Keratinocyte (primary cell): ENCODE measurements around the gene KRT2. TPM values are rescaled to one million over a fixed set of nuclear protein-coding genes. Genes with fewer than 3 reads are reported as not detected.

ENCODE experiments used
- DNase-seq: peaks from one replicate; pipeline ENCODE4 v3.0.0-alpha.2; 2011; ENCODE audit warnings: low read depth, missing footprints, low spot score
- FAIRE-seq: peaks from 2 replicates; lab custom pipeline; 2011; peaks lifted over from hg19 to GRCh38; lab: Jason Lieb, UNC
- H2AFZ ChIP-seq: 2 replicates; pipeline ENCODE4 v1.6.0; 2012; ENCODE audit warnings: low read length, control low read depth, inconsistent platforms; ENCODE audit not compliant: control insufficient read depth
- H3K27ac ChIP-seq: 2 replicates; pipeline ENCODE4 v1.5.1; 2011; ENCODE audit warnings: low read length; ENCODE audit not compliant: control insufficient read depth, insufficient read depth
- H3K27me3 ChIP-seq: 3 replicates; pipeline ENCODE4 v1.6.0; 2011; ENCODE audit warnings: low read length; ENCODE audit not compliant: control insufficient read depth, insufficient read depth; ENCODE audit errors: extremely low read depth
- H3K36me3 ChIP-seq, 2 experiments: 2 replicates in 1 of 2; 3 replicates in 1 of 2; pipeline ENCODE4 v1.5.1; 2011; ENCODE audit warnings: low read length in 2 of 2, mild to moderate bottlenecking in 1 of 2; ENCODE audit not compliant: control insufficient read depth in 2 of 2, insufficient read depth in 2 of 2; ENCODE audit errors: extremely low read depth in 1 of 2
- H3K4me1 ChIP-seq: 3 replicates; pipeline ENCODE4 v1.5.1; 2011; ENCODE audit warnings: low read length; ENCODE audit not compliant: control insufficient read depth, insufficient read depth; ENCODE audit errors: extremely low read depth
- H3K4me2 ChIP-seq: 3 replicates; pipeline ENCODE4 v1.6.0; 2011; ENCODE audit warnings: low read depth, low read length; ENCODE audit not compliant: control insufficient read depth, insufficient read depth; ENCODE audit errors: extremely low read depth
- H3K4me3 ChIP-seq, 3 experiments: fragments of 200-600 bp in 1 of 3; sonication (generic) in 1 of 3; 2 replicates in 2 of 3; 3 replicates in 1 of 3; pipeline ENCODE4 v1.5.1; 2011 to 2016; ENCODE audit warnings: low read length in 3 of 3, mild to moderate bottlenecking in 3 of 3, control low read depth in 2 of 3, inconsistent platforms in 1 of 3, low read depth in 1 of 3, mixed read lengths in 1 of 3, mixed run types in 1 of 3, moderate library complexity in 1 of 3; ENCODE audit not compliant: control insufficient read depth in 2 of 3, insufficient read depth in 2 of 3; ENCODE audit errors: extremely low read depth in 1 of 3
- H3K79me2 ChIP-seq: 2 replicates; pipeline ENCODE4 v1.6.0; 2012; ENCODE audit warnings: low read length; ENCODE audit not compliant: control insufficient read depth, insufficient read depth
- H3K9ac ChIP-seq: 3 replicates; pipeline ENCODE4 v1.6.0; 2011; ENCODE audit warnings: low read length; ENCODE audit not compliant: control insufficient read depth, insufficient read depth; ENCODE audit errors: extremely low read depth
- H3K9me1 ChIP-seq: 3 replicates; pipeline ENCODE4 v1.6.0; 2011; ENCODE audit warnings: low read length; ENCODE audit not compliant: control insufficient read depth, insufficient read depth; ENCODE audit errors: extremely low read depth
- H3K9me3 ChIP-seq: 2 replicates; pipeline ENCODE4 v1.5.1; 2012; ENCODE audit warnings: low read depth, low read length; ENCODE audit not compliant: control insufficient read depth
- H4K20me1 ChIP-seq: 3 replicates; pipeline ENCODE4 v1.6.0; 2011; ENCODE audit warnings: low read length; ENCODE audit not compliant: control insufficient read depth, insufficient read depth; ENCODE audit errors: extremely low read depth
- CTCF ChIP-seq, 3 experiments: IDR thresholded peaks in 1 of 3; conservative IDR thresholded peaks in 1 of 3; optimal IDR thresholded peaks in 1 of 3; 2 replicates in 2 of 3; 3 replicates in 1 of 3; pipeline versions ENCODE3 to v1.5.1; 2011; ENCODE audit warnings: low read length in 3 of 3, mild to moderate bottlenecking in 3 of 3, moderate library complexity in 2 of 3, control low read depth in 1 of 3, inconsistent platforms in 1 of 3; ENCODE audit not compliant: insufficient read depth in 2 of 3; ENCODE audit errors: extremely low read depth in 1 of 3
- EZH2 ChIP-seq: IDR thresholded peaks from one replicate; pipeline ENCODE4 v1.6.1; 2012; ENCODE audit warnings: inconsistent platforms, mild to moderate bottlenecking, low read length, moderate library complexity
- dilution Hi-C: fragments of 300-500 bp; cut with MboI; formaldehyde crosslinking; loops from one replicate; pipeline ENCODE4 v1.7.0; 2020; ENCODE audit warnings: low sequenced_read_pairs; ENCODE audit not compliant: extremely low pct_ligation_motif_present
- polyA plus RNA-seq, 5 experiments: library from polyadenylated mRNA; depleted of rRNA in 3 of 5; stranded (reverse) in 3 of 5; stranded (forward) in 1 of 5; unstranded in 1 of 5; fragments of >200 nt; gene quantifications; 1 replicate in 1 of 5; 2 replicates in 3 of 5; 3 replicates in 1 of 5; pipeline versions ENCODE4 v1.2.1 to v1.2.3, GENCODE V29; 2011 to 2012; ENCODE audit warnings: missing spikeins in 2 of 5, low read depth in 1 of 5, low replicate concordance in 1 of 5

The KRT2 gene
- polyA plus RNA-seq, 1 donor (not counting 4 experiments of a cell fraction or from before 2014, with no cell fraction given): 0.69 TPM

GRCh38 chr12:52699960-52700359 lies 47.9 kb upstream of the KRT2 start:
- Histone ChIP-seq H3K4me1 (no peaks in the 10 kb centered on the region), H3K4me2 (no peak overlapping the region), H3K36me3 (no peaks in the 10 kb centered on the region), H3K9me1 (peaks cover 2% of the 10 kb centered on the region), H3K27me3 (peaks cover 50% of the 10 kb centered on the region), H3K9ac (no peak overlapping the region), H3K79me2 (no peaks in the 10 kb centered on the region), H3K4me3 (no peak overlapping the region), H4K20me1 (peaks cover 4% of the 10 kb centered on the region), H3K9me3 (no peaks in the 10 kb centered on the region), H2AFZ (no peak overlapping the region), H3K27ac (no peak overlapping the region)
- no peak for DNase-seq
- FAIRE-seq: no peak
- no peak for TF ChIP-seq EZH2
- no peak for TF ChIP-seq CTCF (optimal IDR thresholded peaks at IDR 0.05 in 1 of 3, IDR thresholded peaks at IDR 0.05 in 1 of 3, conservative IDR thresholded peaks at IDR 0.05 in 1 of 3; ENCODE audit: extremely low read depth in 1 of 3, insufficient read depth in 2 of 3, low read length in 3 of 3)
- dilution Hi-C loops: no loop called here

GRCh38 chr12:52699373-52699772 lies 47.4 kb upstream of the KRT2 start:
- no peaks in the 10 kb centered on the region for H3K4me1 ChIP-seq
- no peaks in the 10 kb centered on the region for H3K9me3 ChIP-seq
- H3K27me3 ChIP-seq: peaks cover 54% of the 10 kb centered on the region
- no peaks in the 10 kb centered on the region for H3K36me3 ChIP-seq
- no peak overlapping the region for H3K27ac ChIP-seq
- no peak overlapping the region for H3K4me3 ChIP-seq
- H3K9me1 ChIP-seq: peaks cover 2% of the 10 kb centered on the region
- H3K4me2 ChIP-seq: no peak overlapping the region
- no peaks in the 10 kb centered on the region for H3K79me2 ChIP-seq
- H4K20me1 ChIP-seq: peaks cover 4% of the 10 kb centered on the region
- FAIRE-seq (no peak), DNase-seq (no peak)
- no peak overlapping the region for H2AFZ ChIP-seq
- dilution Hi-C loops: no loop called here
- TF ChIP-seq CTCF (optimal IDR thresholded peaks at IDR 0.05 in 1 of 3, IDR thresholded peaks at IDR 0.05 in 1 of 3, conservative IDR thresholded peaks at IDR 0.05 in 1 of 3; ENCODE audit: extremely low read depth in 1 of 3, insufficient read depth in 2 of 3, low read length in 3 of 3) (no peak), EZH2 (no peak)
- H3K9ac ChIP-seq: no peak overlapping the region
